Adrenal gland (tissue), 5 donors: Measurements from ENCODE around the gene RCL1.
"Not testable (repeated sequence)": the region's sequence is repeated elsewhere in the genome, so short reads cannot be mapped to it uniquely, and the experiment has no call there.

Experiments
- POLR2A ChIP-seq, 2 donors: fragments of 450-650 bp; IDR thresholded peaks; one replicate each; pipeline ENCODE4 v1.6.1; 2017; ENCODE audit warnings: antibody characterized with exemption in 2 of 2, mild to moderate bottlenecking in 2 of 2, moderate library complexity in 1 of 2
- TF ChIP-seq, protein P1 (sequence below), 6 experiments: fragments of 450-650 bp in 4 of 6; fragments of 200-600 bp in 2 of 6; sonication (generic) in 1 of 6; IDR thresholded peaks; 1 replicate in 5 of 6; 2 replicates in 1 of 6; pipeline versions ENCODE4 v1.5.1 to v1.8.0; 2016 to 2021; ENCODE audit warnings: antibody characterized with exemption in 6 of 6, mild to moderate bottlenecking in 2 of 6, moderate library complexity in 1 of 6
- donor health status: DM: no; HTN: no; CAD: no.

DNA sequence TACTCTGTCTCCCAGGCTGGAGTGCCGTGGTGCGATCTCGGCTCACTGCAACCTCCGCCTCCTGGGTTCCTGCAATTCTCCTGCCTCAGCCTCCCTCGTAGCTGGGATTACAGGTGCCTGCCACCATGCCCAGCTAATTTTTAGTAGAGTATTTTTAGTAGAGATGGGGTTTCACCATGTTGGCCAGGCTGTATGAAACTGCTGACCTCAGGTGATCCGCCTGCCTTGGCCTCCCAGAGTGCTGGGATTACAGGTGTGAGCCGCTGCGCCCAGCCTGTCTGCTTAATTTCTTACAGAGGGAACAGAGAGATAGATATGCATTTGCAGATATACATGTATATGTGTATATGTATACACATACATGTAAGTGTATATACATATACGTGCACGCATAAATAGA lies 2.4 kb downstream of the RCL1 start:
- TF ChIP-seq POLR2A (IDR thresholded peaks at IDR 0.05) = not testable (repeated sequence)
- TF ChIP-seq, protein P1, sequence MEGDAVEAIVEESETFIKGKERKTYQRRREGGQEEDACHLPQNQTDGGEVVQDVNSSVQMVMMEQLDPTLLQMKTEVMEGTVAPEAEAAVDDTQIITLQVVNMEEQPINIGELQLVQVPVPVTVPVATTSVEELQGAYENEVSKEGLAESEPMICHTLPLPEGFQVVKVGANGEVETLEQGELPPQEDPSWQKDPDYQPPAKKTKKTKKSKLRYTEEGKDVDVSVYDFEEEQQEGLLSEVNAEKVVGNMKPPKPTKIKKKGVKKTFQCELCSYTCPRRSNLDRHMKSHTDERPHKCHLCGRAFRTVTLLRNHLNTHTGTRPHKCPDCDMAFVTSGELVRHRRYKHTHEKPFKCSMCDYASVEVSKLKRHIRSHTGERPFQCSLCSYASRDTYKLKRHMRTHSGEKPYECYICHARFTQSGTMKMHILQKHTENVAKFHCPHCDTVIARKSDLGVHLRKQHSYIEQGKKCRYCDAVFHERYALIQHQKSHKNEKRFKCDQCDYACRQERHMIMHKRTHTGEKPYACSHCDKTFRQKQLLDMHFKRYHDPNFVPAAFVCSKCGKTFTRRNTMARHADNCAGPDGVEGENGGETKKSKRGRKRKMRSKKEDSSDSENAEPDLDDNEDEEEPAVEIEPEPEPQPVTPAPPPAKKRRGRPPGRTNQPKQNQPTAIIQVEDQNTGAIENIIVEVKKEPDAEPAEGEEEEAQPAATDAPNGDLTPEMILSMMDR (IDR thresholded peaks at IDR 0.05) = not testable (repeated sequence)
